PFSK-1 (cell line): ENCODE measurements around the gene ALG14.

Experiments
- FOXP2 ChIP-seq: optimal IDR thresholded peaks from 2 replicates; pipeline ENCODE3; 2011; ENCODE audit warnings: borderline replicate concordance, control low read depth, inconsistent platforms; ENCODE audit not compliant: insufficient read depth; ENCODE audit errors: extremely low read length, extremely low read depth
- POLR2AphosphoS5 ChIP-seq: IDR thresholded peaks from 2 replicates; pipeline ENCODE4 v1.6.1; 2012; ENCODE audit warnings: low read depth, mild to moderate bottlenecking, control low read depth, low read length, moderate library complexity
- SIN3A ChIP-seq: IDR thresholded peaks from 2 replicates; pipeline ENCODE4 v1.6.1; 2012; ENCODE audit warnings: mild to moderate bottlenecking, low read length, moderate library complexity, borderline replicate concordance; ENCODE audit not compliant: insufficient read depth
- TAF1 ChIP-seq: IDR thresholded peaks from 2 replicates; pipeline ENCODE4 v1.6.1; 2012; ENCODE audit warnings: low read length, control low read depth, borderline replicate concordance; ENCODE audit not compliant: insufficient read depth
- TF ChIP-seq, protein P1 (sequence below), 2 experiments: IDR thresholded peaks; 2 replicates each; pipeline versions ENCODE4 v1.6.1 to v1.8.0; 2011 to 2012; ENCODE audit warnings: low read depth in 2 of 2, low read length in 2 of 2, control low read depth in 1 of 2, inconsistent platforms in 1 of 2, mild to moderate bottlenecking in 1 of 2, moderate library complexity in 1 of 2; ENCODE audit not compliant: insufficient read depth in 1 of 2

The ALG14 gene

DNA sequence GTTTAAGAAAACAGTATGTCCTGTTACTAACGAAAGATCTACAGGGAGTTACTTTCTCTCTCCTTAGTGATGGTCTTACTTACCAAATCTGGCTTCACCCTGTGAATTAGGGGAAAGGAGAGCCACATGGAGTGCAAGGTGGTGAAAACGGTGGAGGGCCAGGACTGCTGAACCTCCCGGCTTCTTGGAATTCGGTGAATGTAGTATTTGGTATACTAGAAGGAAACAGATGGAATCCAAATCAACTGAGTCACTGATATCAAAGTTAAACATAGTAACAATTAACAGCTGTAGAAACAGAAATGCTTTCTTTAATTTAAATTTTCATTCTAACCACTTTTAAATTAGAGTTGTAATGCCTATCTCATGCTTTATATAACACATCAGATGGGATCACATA is 45.7 kb downstream of the ALG14 start:
- TF ChIP-seq SIN3A (no peak), FOXP2 (no peak), TAF1 (no peak), POLR2AphosphoS5 (no peak)
- TF ChIP-seq, protein P1, sequence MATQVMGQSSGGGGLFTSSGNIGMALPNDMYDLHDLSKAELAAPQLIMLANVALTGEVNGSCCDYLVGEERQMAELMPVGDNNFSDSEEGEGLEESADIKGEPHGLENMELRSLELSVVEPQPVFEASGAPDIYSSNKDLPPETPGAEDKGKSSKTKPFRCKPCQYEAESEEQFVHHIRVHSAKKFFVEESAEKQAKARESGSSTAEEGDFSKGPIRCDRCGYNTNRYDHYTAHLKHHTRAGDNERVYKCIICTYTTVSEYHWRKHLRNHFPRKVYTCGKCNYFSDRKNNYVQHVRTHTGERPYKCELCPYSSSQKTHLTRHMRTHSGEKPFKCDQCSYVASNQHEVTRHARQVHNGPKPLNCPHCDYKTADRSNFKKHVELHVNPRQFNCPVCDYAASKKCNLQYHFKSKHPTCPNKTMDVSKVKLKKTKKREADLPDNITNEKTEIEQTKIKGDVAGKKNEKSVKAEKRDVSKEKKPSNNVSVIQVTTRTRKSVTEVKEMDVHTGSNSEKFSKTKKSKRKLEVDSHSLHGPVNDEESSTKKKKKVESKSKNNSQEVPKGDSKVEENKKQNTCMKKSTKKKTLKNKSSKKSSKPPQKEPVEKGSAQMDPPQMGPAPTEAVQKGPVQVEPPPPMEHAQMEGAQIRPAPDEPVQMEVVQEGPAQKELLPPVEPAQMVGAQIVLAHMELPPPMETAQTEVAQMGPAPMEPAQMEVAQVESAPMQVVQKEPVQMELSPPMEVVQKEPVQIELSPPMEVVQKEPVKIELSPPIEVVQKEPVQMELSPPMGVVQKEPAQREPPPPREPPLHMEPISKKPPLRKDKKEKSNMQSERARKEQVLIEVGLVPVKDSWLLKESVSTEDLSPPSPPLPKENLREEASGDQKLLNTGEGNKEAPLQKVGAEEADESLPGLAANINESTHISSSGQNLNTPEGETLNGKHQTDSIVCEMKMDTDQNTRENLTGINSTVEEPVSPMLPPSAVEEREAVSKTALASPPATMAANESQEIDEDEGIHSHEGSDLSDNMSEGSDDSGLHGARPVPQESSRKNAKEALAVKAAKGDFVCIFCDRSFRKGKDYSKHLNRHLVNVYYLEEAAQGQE (IDR thresholded peaks at IDR 0.05; ENCODE audit: insufficient read depth in 1 of 2, low read depth in 2 of 2, low read length in 2 of 2): no peak

DNA sequence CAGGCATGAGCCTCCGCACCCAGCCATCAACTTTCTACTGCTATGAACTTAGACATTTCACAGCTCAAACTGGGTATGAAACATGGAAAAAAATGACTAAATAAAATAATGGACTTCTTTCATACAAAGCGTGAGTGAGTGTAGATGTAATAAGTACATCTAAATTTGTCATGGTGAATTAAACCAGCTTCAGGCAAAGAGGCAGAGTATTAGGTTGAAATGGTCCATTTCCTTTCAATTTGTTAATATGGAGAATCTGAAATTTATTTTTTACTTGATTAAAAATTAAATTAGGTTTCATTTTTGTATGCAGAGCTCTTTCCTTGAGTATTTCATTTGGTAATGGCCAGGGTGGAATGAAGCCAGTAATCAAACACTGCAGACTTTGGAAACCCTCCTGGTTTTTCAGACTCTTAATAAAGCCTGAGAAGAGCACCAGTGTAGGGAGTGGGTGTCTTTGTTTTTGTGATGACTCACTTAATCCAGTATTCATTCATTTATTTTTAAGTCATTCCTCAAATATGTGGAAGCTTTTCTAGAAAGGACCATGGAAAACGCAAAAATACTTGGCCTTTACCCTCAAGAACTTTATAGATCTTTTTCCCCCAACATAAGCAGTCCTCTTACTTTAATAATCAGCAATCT is 49.2 kb downstream of the ALG14 start:
- TF ChIP-seq SIN3A (no peak), POLR2AphosphoS5 (no peak), TAF1 (no peak), FOXP2 (no peak)
- TF ChIP-seq, protein P1 (IDR thresholded peaks at IDR 0.05; ENCODE audit: insufficient read depth in 1 of 2, low read depth in 2 of 2, low read length in 2 of 2): no peak

DNA sequence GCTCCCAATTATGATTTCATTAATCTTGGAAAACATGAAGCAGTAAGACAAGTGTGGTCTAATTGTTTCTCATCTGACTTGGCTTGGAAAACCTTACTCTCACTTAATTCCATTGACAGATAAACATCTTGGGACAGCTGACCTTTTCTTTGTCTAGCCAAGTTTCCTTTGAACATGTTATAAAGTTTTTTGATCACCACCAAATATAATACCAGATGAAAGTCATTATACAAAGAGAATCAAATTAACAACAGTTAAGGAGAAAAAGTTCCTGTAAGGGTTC is 50.2 kb downstream of the ALG14 start:
- no peak for TF ChIP-seq FOXP2
- no peak for TF ChIP-seq POLR2AphosphoS5
- TF ChIP-seq, protein P1 (IDR thresholded peaks at IDR 0.05; ENCODE audit: insufficient read depth in 1 of 2, low read depth in 2 of 2, low read length in 2 of 2): no peak
- TF ChIP-seq TAF1: no peak
- no peak for TF ChIP-seq SIN3A

GRCh38 chr1:95021805-95022643 is 50.7 kb downstream of the ALG14 start:
- no peak for TF ChIP-seq TAF1
- TF ChIP-seq POLR2AphosphoS5: no peak
- TF ChIP-seq FOXP2: no peak
- TF ChIP-seq SIN3A: no peak
- TF ChIP-seq, protein P1 (IDR thresholded peaks at IDR 0.05; ENCODE audit: insufficient read depth in 1 of 2, low read depth in 2 of 2, low read length in 2 of 2): no peak
